Transverse colon (tissue), 4 donors: ENCODE results near the gene MSI2. TPM values are rescaled to one million over a fixed set of nuclear protein-coding genes. Genes with fewer than 3 reads are reported as not detected.

Source experiments
- DNase-seq: peaks from one replicate; pipeline ENCODE4 v3.0.0-alpha.2; 2019
- H3K27ac ChIP-seq, 4 donors: fragments of 200-600 bp; sonication (generic); 2 replicates each; pipeline ENCODE4 v1.5.1; 2016 to 2018; ENCODE audit warnings: inconsistent platforms in 4 of 4
- H3K27me3 ChIP-seq: fragments of 200-600 bp; sonication (generic); 2 replicates; pipeline ENCODE4 v1.5.1; 2017; ENCODE audit warnings: inconsistent platforms
- H3K36me3 ChIP-seq, 4 donors: fragments of 200-600 bp; sonication (generic); 2 replicates each; pipeline ENCODE4 v1.5.1; 2017 to 2019; ENCODE audit warnings: inconsistent platforms in 4 of 4
- H3K4me1 ChIP-seq, 4 donors: fragments of 200-600 bp; sonication (generic); 2 replicates each; pipeline ENCODE4 v1.5.1; 2017 to 2020; ENCODE audit warnings: inconsistent platforms in 4 of 4
- H3K4me3 ChIP-seq, 4 donors: fragments of 200-600 bp; sonication (generic); 1 replicate in 1 of 4; 2 replicates in 3 of 4; pipeline versions ENCODE4 v1.5.1 to v1.6.1; 2017 to 2019; ENCODE audit warnings: inconsistent platforms in 4 of 4
- H3K9me3 ChIP-seq, 2 donors: fragments of 200-600 bp; sonication (generic); 2 replicates each; pipeline ENCODE4 v1.5.1; 2017 to 2019; ENCODE audit warnings: inconsistent platforms in 2 of 2
- EP300 ChIP-seq: sonication (generic); formaldehyde crosslinking; IDR thresholded peaks from one replicate; pipeline ENCODE4 v1.6.1; 2017; ENCODE audit warnings: antibody characterized with exemption, low read depth
- POLR2A ChIP-seq: fragments of 450-650 bp; IDR thresholded peaks from one replicate; pipeline ENCODE4 v1.6.1; 2016; ENCODE audit warnings: antibody characterized with exemption, mild to moderate bottlenecking, moderate library complexity
- POLR2AphosphoS5 ChIP-seq, 3 donors: sonication (generic); formaldehyde crosslinking; IDR thresholded peaks; one replicate each; pipeline ENCODE4 v1.6.1; 2016; ENCODE audit warnings: antibody characterized with exemption in 3 of 3
- WGBS, 2 donors: methylation state at CpG; one replicate each; pipeline ENCODE4 v1.1.5; 2018; ENCODE audit warnings: low coverage in 1 of 2; 5-methylcytosine and 5-hydroxymethylcytosine counted together
- in situ Hi-C, 4 donors: fragments of 200-750 bp; cut with MboI; loops; one replicate each; pipeline versions ENCODE4 v1.15.0 to v1.15.1; 2017; ENCODE audit warnings: low sequenced_read_pairs in 3 of 4, low pct_ligation_motif_present in 1 of 4, low pct_unique_long_range_greater_than_20kb in 1 of 4
- intact Hi-C: fragments of 100-400 bp; cut with DNase I; formaldehyde crosslinking; loops from one replicate; pipeline ENCODE4 v1.15.1; 2023; ENCODE audit warnings: low total_unique reads
- total RNA-seq, 4 donors: library from RNA; depleted of rRNA; stranded (reverse); fragments of >200 nt; gene quantifications; one replicate each; pipeline ENCODE4 v1.1.0, GENCODE V29; 2016
- TF ChIP-seq, protein P1 (sequence below), 5 experiments: fragments of 200-600 bp in 3 of 5; fragments of 450-650 bp in 2 of 5; sonication (generic) in 3 of 5; IDR thresholded peaks; 1 replicate in 2 of 5; 2 replicates in 3 of 5; pipeline ENCODE4 v1.5.1; 2016 to 2017; ENCODE audit warnings: antibody characterized with exemption in 5 of 5, inconsistent platforms in 3 of 5, mild to moderate bottlenecking in 2 of 5, moderate library complexity in 1 of 5

MSI2 gene
- total RNA-seq, 4 donors from 2014 or later: 20.6 to 36.0 (median 29.3) TPM

- Histone ChIP-seq H3K4me1 (no peaks in the 10 kb centered on the region), H3K27ac (no peak overlapping the region), H3K9me3 (no peaks in the 10 kb centered on the region), H3K4me3 (no peak overlapping the region), H3K27me3 (no peaks in the 10 kb centered on the region), H3K36me3 (no peaks in the 10 kb centered on the region)
- no peak for DNase-seq
- intact Hi-C loops: no loop called here
- in situ Hi-C loops: no loop called here
- 80% methylated on average over 14 of the region's 14 CpGs; no CpG with 5 or more reads in 1 of the 2 donors for WGBS, 2 donors
- TF ChIP-seq POLR2AphosphoS5 (IDR thresholded peaks at IDR 0.05) (no peak), EP300 (no peak), POLR2A (no peak)
- TF ChIP-seq, protein P1, sequence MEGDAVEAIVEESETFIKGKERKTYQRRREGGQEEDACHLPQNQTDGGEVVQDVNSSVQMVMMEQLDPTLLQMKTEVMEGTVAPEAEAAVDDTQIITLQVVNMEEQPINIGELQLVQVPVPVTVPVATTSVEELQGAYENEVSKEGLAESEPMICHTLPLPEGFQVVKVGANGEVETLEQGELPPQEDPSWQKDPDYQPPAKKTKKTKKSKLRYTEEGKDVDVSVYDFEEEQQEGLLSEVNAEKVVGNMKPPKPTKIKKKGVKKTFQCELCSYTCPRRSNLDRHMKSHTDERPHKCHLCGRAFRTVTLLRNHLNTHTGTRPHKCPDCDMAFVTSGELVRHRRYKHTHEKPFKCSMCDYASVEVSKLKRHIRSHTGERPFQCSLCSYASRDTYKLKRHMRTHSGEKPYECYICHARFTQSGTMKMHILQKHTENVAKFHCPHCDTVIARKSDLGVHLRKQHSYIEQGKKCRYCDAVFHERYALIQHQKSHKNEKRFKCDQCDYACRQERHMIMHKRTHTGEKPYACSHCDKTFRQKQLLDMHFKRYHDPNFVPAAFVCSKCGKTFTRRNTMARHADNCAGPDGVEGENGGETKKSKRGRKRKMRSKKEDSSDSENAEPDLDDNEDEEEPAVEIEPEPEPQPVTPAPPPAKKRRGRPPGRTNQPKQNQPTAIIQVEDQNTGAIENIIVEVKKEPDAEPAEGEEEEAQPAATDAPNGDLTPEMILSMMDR (IDR thresholded peaks at IDR 0.05): no peak
Measured at GRCh38 chr17:57724026-57724728, 467.9 kb downstream of the MSI2 start.

DNA sequence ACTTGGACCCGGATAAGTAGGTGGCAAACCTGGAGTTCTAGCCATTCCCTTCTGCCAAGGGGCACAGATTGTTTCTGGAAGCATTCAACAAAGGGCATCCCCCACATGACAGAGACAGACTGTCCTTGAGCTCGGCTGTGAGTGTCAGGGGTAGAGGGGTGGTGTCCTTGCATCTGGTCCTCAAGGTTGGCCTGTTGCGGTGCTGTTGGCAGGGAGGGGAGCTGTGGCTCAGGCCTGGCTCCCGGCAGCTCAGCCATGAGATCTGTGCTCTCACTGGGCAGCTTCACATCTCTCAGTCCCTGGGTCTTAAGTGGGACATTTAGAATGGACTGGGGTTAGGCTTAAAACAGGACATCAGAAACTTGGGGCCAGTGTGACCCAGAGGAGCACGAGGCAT is 468.4 kb downstream of the MSI2 start:
- no peaks in the 10 kb centered on the region for H3K36me3 ChIP-seq
- no peaks in the 10 kb centered on the region for H3K4me1 ChIP-seq
- intact Hi-C loops: no loop called here
- no peaks in the 10 kb centered on the region for H3K9me3 ChIP-seq
- 91 to 92% methylated on average over 2 to 5 of the region's 5 CpGs for WGBS, 2 donors
- no peak for TF ChIP-seq POLR2A
- TF ChIP-seq, protein P1 (IDR thresholded peaks at IDR 0.05): no peak
- no peak for TF ChIP-seq EP300
- no peak for TF ChIP-seq POLR2AphosphoS5 (IDR thresholded peaks at IDR 0.05)
- no peaks in the 10 kb centered on the region for H3K27me3 ChIP-seq
- DNase-seq: no peak
- no peak overlapping the region for H3K4me3 ChIP-seq
- in situ Hi-C loops: loop anchor here in 3 of 4 donors (25.0 kb wide), 2 partner anchors 487 to 587 kb away; no protein-coding TSS in a partner anchor
- H3K27ac ChIP-seq: no peak overlapping the region

DNA sequence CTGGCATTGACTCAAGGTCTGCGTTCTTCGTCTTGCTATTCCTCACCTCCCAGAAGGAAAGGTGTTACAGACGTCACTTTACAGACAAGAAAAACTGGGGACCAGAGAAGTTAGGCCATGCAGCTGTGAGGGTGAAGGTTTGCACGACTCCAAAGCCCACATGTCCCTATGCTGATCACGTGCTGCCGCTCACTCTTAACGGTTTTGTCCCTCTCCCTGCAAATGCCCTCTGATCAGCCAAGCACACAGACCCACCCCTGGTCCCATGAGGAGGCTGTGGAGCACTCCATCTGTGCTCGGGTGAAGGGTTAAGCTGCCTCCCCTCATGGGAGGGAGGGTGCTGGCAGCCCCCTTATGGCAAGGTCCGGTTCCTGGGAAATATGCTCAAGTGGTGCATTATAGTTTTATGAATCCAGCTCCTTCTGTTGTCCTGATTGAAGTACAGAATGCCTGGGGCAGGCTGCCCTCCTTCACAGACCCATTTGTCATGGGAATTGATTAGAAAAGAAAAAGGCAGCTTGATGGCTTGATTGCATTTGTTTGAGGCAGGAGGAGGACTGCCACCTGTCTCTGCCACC is 470.0 kb downstream of the MSI2 start:
- no peak for DNase-seq
- WGBS, 2 donors: 80 to 83% methylated on average over 1 to 9 of the region's 9 CpGs
- Histone ChIP-seq H3K36me3 (no peaks in the 10 kb centered on the region), H3K27me3 (no peaks in the 10 kb centered on the region), H3K27ac (no peak overlapping the region), H3K4me3 (no peak overlapping the region), H3K9me3 (no peaks in the 10 kb centered on the region), H3K4me1 (no peaks in the 10 kb centered on the region)
- in situ Hi-C loops (loop anchor here in 3 of 4 donors (25.0 kb wide), 2 partner anchors 489 to 589 kb away; no protein-coding TSS in a partner anchor), intact Hi-C loops (no loop called here)
- TF ChIP-seq EP300: no peak
- no peak for TF ChIP-seq POLR2A
- no peak for TF ChIP-seq POLR2AphosphoS5 (IDR thresholded peaks at IDR 0.05)
- TF ChIP-seq, protein P1 (IDR thresholded peaks at IDR 0.05): no peak

DNA sequence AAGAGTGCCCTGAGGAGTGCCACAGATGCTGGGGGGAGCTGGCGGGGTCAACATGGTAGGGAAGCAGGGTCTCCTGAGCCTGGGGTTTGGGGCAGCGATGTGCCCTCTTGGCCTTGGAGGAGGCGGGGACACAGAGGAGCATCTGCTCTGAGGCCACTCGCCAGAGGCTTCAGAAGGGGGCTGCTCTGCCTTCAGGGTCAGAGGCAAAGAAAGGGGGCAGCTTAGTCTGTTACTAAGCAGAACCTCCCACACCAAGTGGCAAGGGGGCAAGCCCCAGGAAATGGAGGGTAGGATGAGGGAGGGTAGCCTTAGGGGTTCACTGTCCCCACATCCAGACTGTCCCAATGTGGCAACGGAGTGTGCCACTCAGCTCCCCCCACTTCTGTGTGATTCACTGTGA is 470.5 kb downstream of the MSI2 start:
- intact Hi-C loops (no loop called here), in situ Hi-C loops (loop anchor here in 3 of 4 donors (25.0 kb wide), 2 partner anchors 490 to 590 kb away; no protein-coding TSS in a partner anchor)
- TF ChIP-seq POLR2AphosphoS5 (IDR thresholded peaks at IDR 0.05) (no peak), POLR2A (no peak), EP300 (no peak)
- TF ChIP-seq, protein P1 (IDR thresholded peaks at IDR 0.05): no peak
- Histone ChIP-seq H3K4me1 (no peaks in the 10 kb centered on the region), H3K27me3 (no peaks in the 10 kb centered on the region), H3K9me3 (no peaks in the 10 kb centered on the region), H3K27ac (no peak overlapping the region), H3K4me3 (no peak overlapping the region), H3K36me3 (no peaks in the 10 kb centered on the region)
- no peak for DNase-seq
- WGBS, 2 donors: 72% methylated on average over 5 of the region's 5 CpGs; no CpG with 5 or more reads in 1 of the 2 donors
